HG03175 (cell line): ENCODE results near the gene SART3.

Experiments used
- ATAC-seq: cut with Tn5 transposase; IDR thresholded peaks from one replicate; pipeline ENCODE4 v1.9.1; 2021; ENCODE audit warnings: mild to moderate bottlenecking, moderate library complexity; ENCODE audit not compliant: unreplicated experiment

The SART3 gene

GRCh38 chr12:108530161-108530560, 30.8 kb downstream of the SART3 start:
- no peak for ATAC-seq

GRCh38 chr12:108527166-108527496, 33.8 kb downstream of the SART3 start:
- no peak for ATAC-seq

- peak; percentile 51 for ATAC-seq
Measured at GRCh38 chr12:108526482-108527165, 34.3 kb downstream of the SART3 start.

GRCh38 chr12:108525681-108526080, 35.3 kb downstream of the SART3 start:
- ATAC-seq, result no peak

- no peak for ATAC-seq
Measured at GRCh38 chr12:108523365-108523764, 37.6 kb downstream of the SART3 start.

GRCh38 chr12:108519558-108519957, 41.4 kb downstream of the SART3 start:
- ATAC-seq, result no peak

- no peak for ATAC-seq
Measured at GRCh38 chr12:108518716-108519496, 42.1 kb downstream of the SART3 start.

GRCh38 chr12:108518101-108518715, 42.8 kb downstream of the SART3 start:
- ATAC-seq, result no peak

GRCh38 chr12:108517288-108518100, 43.5 kb downstream of the SART3 start:
- ATAC-seq, result no peak

- ATAC-seq, result no peak
Measured at GRCh38 chr12:108516511-108517275, 44.3 kb downstream of the SART3 start.

- no peak for ATAC-seq
Measured at GRCh38 chr12:108515916-108516315, 45.1 kb downstream of the SART3 start.

- ATAC-seq, result peak; percentile 89
Measured at GRCh38 chr12:108514973-108515814, 45.8 kb downstream of the SART3 start, which contains the start of gene FICD. FICD (plus strand) TSS chr12:108515277; CDS start chr12:108516973, 1,696 bp downstream.

- ATAC-seq, result peak; percentile 5
Measured at GRCh38 chr12:108514468-108514972, 46.5 kb downstream of the SART3 start.

GRCh38 chr12:108511633-108512540, 49.1 kb downstream of the SART3 start:
- ATAC-seq, result no peak

- ATAC-seq, result no peak
Measured at GRCh38 chr12:108510836-108511235, 50.1 kb downstream of the SART3 start.

GRCh38 chr12:108509806-108510205, 51.2 kb downstream of the SART3 start:
- no peak for ATAC-seq

- ATAC-seq, result no peak
Measured at GRCh38 chr12:108507971-108508642, 52.9 kb downstream of the SART3 start.

- ATAC-seq, result no peak
Measured at GRCh38 chr12:108505129-108505528, 55.8 kb downstream of the SART3 start.
